GM18909 (cell line): ENCODE results near the gene CYBC1.
A peak's percentile ranks its signal among the peaks of the same experiment; 100 is the strongest.

ENCODE experiments used
- ATAC-seq: cut with Tn5 transposase; IDR thresholded peaks from one replicate; pipeline ENCODE4 v1.9.1; 2021; ENCODE audit warnings: mild to moderate bottlenecking; ENCODE audit not compliant: unreplicated experiment, poor library complexity

Gene CYBC1

GRCh38 chr17:82450357-82451106 lies at the start of gene CYBC1:
CYBC1 (minus strand) TSS chr17:82450752; CDS start chr17:82449254, 1,498 bp downstream.
- peak; percentile 73 for ATAC-seq

GRCh38 chr17:82497483-82498405 lies 47.2 kb upstream of the CYBC1 start:
- no peak for ATAC-seq

- ATAC-seq, result peak; percentile 54
Observed at GRCh38 chr17:82496529-82497434, 46.2 kb upstream of the CYBC1 start.

GRCh38 chr17:82495844-82496528 lies 45.4 kb upstream of the CYBC1 start:
- no peak for ATAC-seq

GRCh38 chr17:82494236-82495055 lies 43.9 kb upstream of the CYBC1 start:
- peak; percentile 55 for ATAC-seq

GRCh38 chr17:82493226-82493781 lies 42.8 kb upstream of the CYBC1 start:
- ATAC-seq, result no peak

- ATAC-seq, result no peak
Observed at GRCh38 chr17:82492643-82493225, 42.2 kb upstream of the CYBC1 start.

GRCh38 chr17:82491533-82491932 lies 41.0 kb upstream of the CYBC1 start:
- no peak for ATAC-seq

- no peak for ATAC-seq
Observed at GRCh38 chr17:82491196-82491530, 40.6 kb upstream of the CYBC1 start.

- no peak for ATAC-seq
Observed at GRCh38 chr17:82490512-82491195, 40.1 kb upstream of the CYBC1 start.

- no peak for ATAC-seq
Observed at GRCh38 chr17:82489851-82490511, 39.4 kb upstream of the CYBC1 start.

GRCh38 chr17:82489117-82489516 lies 38.6 kb upstream of the CYBC1 start:
- no peak for ATAC-seq

GRCh38 chr17:82487910-82488309 lies 37.4 kb upstream of the CYBC1 start:
- no peak for ATAC-seq

- no peak for ATAC-seq
Observed at GRCh38 chr17:82486231-82487094, 35.9 kb upstream of the CYBC1 start.

- ATAC-seq, result no peak
Observed at GRCh38 chr17:82483836-82484235, 33.3 kb upstream of the CYBC1 start.

- ATAC-seq, result no peak
Observed at GRCh38 chr17:82483204-82483660, 32.7 kb upstream of the CYBC1 start.
